Osteocyte (in vitro differentiated cells): Measurements from ENCODE around the gene OR8D2. TPM values are rescaled to one million over a fixed set of nuclear protein-coding genes. Genes with fewer than 3 reads are reported as not detected.

Experiments used
- DNase-seq: peaks from one replicate; pipeline ENCODE4 v3.0.0; 2021; ENCODE audit warnings: mixed read lengths; ENCODE audit not compliant: unreplicated experiment; ENCODE audit errors: extremely low spot score
- H3K27ac Mint-ChIP-seq: one replicate; pipeline ENCODE4 v1.8.0; 2021; ENCODE audit warnings: mild to moderate bottlenecking, mixed read lengths; ENCODE audit not compliant: unreplicated experiment
- H3K27me3 Mint-ChIP-seq: one replicate; pipeline ENCODE4 v1.8.0; 2021; ENCODE audit warnings: mixed read lengths; ENCODE audit not compliant: unreplicated experiment
- H3K36me3 Mint-ChIP-seq: one replicate; pipeline ENCODE4 v1.8.0; 2021; ENCODE audit warnings: mixed read lengths; ENCODE audit not compliant: unreplicated experiment
- H3K4me1 Mint-ChIP-seq: one replicate; pipeline ENCODE4 v1.8.0; 2021; ENCODE audit warnings: mixed read lengths; ENCODE audit not compliant: unreplicated experiment
- H3K4me3 Mint-ChIP-seq: one replicate; pipeline ENCODE4 v1.8.0; 2021; ENCODE audit warnings: mild to moderate bottlenecking, moderate library complexity, mixed read lengths; ENCODE audit not compliant: unreplicated experiment
- H3K9me3 Mint-ChIP-seq: one replicate; pipeline ENCODE4 v1.8.0; 2021; ENCODE audit warnings: mixed read lengths; ENCODE audit not compliant: unreplicated experiment
- total RNA-seq: library from RNA; stranded (reverse); gene quantifications from 2 replicates; pipeline ENCODE4 v1.2.1, GENCODE V29; 2021
- TF ChIP-seq, protein P1 (sequence below): fragments of 200-600 bp; sonication (generic); IDR thresholded peaks from 2 replicates; pipeline ENCODE4 v1.5.0; 2021; ENCODE audit warnings: antibody characterized with exemption, mild to moderate bottlenecking, moderate library complexity

Gene OR8D2
- total RNA-seq, 1 donor from 2014 or later = not detected

DNA sequence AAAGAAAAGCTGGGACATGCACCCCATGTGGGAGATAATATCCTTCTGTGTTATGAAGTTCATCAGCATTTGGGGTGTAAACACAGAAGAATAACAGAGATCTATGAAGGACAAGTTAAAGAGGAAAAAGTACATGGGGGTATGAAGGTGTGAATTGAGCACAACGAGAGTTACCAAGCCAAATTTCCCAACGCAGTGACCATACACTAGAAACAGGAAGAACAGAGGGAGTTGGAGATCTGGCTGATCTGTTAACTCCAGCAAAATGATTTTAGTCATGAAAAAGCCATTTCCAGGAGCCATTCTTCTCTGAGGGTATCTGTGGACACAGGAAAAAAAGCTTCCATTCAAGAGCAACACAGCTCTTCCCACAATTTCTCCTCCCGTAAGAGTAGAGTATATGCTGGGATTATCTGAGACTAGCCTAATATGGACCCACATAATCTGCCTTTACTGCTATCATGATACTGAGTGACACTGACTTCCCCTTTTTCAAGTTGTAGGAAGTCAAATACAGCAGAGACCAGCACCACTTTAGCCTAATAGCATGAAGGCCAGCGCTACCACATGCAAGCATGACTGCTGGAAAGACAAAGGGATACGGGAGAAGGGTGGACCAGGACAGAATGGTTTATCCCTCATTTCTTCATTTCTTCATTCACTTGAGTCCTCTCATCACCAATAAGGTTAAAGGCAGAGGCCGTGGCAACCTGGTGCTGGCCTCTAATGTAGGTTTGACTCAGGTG lies 19.6 kb upstream of the OR8D2 start:
- TF ChIP-seq, protein P1, sequence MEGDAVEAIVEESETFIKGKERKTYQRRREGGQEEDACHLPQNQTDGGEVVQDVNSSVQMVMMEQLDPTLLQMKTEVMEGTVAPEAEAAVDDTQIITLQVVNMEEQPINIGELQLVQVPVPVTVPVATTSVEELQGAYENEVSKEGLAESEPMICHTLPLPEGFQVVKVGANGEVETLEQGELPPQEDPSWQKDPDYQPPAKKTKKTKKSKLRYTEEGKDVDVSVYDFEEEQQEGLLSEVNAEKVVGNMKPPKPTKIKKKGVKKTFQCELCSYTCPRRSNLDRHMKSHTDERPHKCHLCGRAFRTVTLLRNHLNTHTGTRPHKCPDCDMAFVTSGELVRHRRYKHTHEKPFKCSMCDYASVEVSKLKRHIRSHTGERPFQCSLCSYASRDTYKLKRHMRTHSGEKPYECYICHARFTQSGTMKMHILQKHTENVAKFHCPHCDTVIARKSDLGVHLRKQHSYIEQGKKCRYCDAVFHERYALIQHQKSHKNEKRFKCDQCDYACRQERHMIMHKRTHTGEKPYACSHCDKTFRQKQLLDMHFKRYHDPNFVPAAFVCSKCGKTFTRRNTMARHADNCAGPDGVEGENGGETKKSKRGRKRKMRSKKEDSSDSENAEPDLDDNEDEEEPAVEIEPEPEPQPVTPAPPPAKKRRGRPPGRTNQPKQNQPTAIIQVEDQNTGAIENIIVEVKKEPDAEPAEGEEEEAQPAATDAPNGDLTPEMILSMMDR = no peak
- Mint-ChIP-seq H3K4me3 (no peak overlapping the region), H3K27ac (no peak overlapping the region), H3K27me3 (no peaks in the 10 kb centered on the region), H3K36me3 (no peaks in the 10 kb centered on the region), H3K4me1 (no peaks in the 10 kb centered on the region), H3K9me3 (no peaks in the 10 kb centered on the region)
- DNase-seq = no peak

DNA sequence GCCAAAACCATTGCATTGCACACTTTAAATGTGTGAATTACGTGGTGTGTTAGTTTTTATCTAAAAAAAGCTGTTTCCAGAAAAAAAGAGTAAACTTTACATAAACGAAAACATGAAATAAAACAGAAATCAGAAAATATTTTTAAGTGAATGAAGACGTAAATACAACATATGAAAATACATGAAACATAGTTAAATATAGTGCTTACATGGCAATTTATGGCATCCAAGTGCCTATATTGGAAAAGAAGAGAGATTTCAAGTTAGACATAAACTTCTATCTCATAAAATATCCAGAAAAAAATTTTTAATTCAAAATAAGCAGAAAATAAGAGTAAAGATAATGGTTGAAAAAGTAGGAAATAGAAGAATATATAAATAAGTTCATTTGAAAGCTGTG lies 11.9 kb upstream of the OR8D2 start:
- H3K4me3 Mint-ChIP-seq = no peak overlapping the region
- H3K27me3 Mint-ChIP-seq = peaks cover 13% of the 10 kb centered on the region
- H3K36me3 Mint-ChIP-seq = no peaks in the 10 kb centered on the region
- TF ChIP-seq, protein P1 = no peak
- DNase-seq = no peak
- H3K27ac Mint-ChIP-seq = no peak overlapping the region
- no peaks in the 10 kb centered on the region for H3K4me1 Mint-ChIP-seq
- no peaks in the 10 kb centered on the region for H3K9me3 Mint-ChIP-seq

DNA sequence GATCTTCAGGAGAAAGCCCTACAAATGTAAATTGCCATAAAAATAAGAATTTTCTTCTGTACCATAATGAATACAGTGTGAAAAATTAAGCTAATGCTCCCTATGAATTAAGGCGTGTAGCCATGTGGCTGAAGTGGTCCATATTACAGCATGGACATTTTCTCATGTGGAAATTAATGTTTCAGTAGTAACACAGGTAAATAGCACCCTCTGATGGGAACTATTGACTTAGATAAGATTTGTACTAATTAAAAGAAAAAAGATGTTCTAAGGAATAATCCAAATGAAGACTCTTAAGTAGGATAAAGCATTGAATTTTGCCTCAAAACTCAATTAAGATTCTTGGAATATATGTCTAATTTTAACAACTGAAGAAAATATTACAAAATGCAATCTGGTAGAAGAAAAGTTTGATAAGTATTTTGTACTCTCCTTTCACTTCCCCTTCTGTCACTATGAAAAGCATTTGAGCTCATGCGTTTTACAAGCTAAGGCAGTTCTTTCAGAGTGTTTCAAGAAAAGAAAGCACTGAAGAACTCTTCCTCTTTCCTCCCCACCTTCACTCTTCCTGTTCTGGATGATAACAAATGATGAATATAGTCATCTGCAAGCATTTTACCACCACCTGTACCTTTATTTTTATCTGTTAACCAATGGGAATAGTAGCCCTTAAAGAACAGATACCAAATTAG lies 9.9 kb upstream of the OR8D2 start:
- H3K27me3 Mint-ChIP-seq = peaks cover 13% of the 10 kb centered on the region
- no peaks in the 10 kb centered on the region for H3K9me3 Mint-ChIP-seq
- TF ChIP-seq, protein P1 = no peak
- no peak overlapping the region for H3K27ac Mint-ChIP-seq
- H3K4me1 Mint-ChIP-seq = no peaks in the 10 kb centered on the region
- no peak overlapping the region for H3K4me3 Mint-ChIP-seq
- DNase-seq = no peak
- no peaks in the 10 kb centered on the region for H3K36me3 Mint-ChIP-seq

DNA sequence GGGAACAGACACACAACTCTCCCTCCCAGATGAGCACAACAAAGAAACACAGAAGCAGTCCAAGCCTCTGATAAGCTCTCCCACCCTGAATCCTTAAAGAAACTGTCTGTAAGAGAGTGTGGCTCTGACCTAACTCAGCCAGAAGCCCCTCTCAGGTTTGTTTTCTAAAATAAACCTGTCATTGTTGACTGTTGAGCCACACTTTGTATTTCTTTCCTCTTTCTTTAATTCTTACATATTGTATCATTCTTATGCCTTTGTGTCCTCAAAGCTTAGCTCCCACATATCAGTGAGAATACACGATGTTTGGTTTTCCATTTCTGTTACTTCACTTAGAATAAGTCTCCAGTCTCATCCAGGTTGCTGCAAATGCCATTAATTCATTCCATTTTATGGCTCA lies 7.8 kb upstream of the OR8D2 start:
- DNase-seq = no peak
- H3K4me1 Mint-ChIP-seq = no peaks in the 10 kb centered on the region
- H3K27me3 Mint-ChIP-seq = peaks cover 17% of the 10 kb centered on the region
- TF ChIP-seq, protein P1 = no peak
- no peaks in the 10 kb centered on the region for H3K36me3 Mint-ChIP-seq
- H3K27ac Mint-ChIP-seq = no peak overlapping the region
- no peak overlapping the region for H3K4me3 Mint-ChIP-seq
- H3K9me3 Mint-ChIP-seq = no peaks in the 10 kb centered on the region

DNA sequence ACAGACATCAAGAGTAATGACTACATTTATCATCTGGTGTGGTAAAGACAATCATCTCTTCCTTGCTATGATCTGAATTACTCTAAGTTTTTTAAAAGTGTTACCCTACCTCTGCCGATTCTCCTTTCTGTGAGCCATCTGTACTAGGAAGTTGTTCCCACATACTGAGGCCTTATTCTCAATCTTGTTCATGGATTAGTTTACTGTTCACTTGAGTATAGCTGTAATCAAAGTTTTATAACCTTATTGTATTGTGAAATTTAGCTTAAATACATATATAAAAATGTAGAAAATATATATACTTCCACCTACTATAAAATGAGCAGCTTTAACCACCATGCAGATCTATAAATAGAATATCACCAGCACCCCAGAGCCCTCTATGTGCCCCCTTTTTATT lies 2.4 kb upstream of the OR8D2 start:
- Mint-ChIP-seq H3K27me3 (peaks cover 5% of the 10 kb centered on the region), H3K27ac (no peak overlapping the region), H3K4me3 (no peak overlapping the region), H3K9me3 (no peaks in the 10 kb centered on the region), H3K36me3 (no peaks in the 10 kb centered on the region), H3K4me1 (no peaks in the 10 kb centered on the region)
- DNase-seq = no peak
- TF ChIP-seq, protein P1 = no peak
